GM18499 (cell line): Measurements from ENCODE around the gene APC.
A peak's percentile ranks its signal among the peaks of the same experiment; 100 is the strongest.
"Not testable (repeated sequence)": the region's sequence is repeated elsewhere in the genome, so short reads cannot be mapped to it uniquely, and the experiment has no call there.

Source experiments
- ATAC-seq: cut with Tn5 transposase; IDR thresholded peaks from one replicate; pipeline ENCODE4 v1.9.1; 2021; ENCODE audit warnings: moderate number of reproducible peaks; ENCODE audit not compliant: insufficient read depth, unreplicated experiment

APC gene

GRCh38 chr5:112713206-112713605 lies 24.5 kb upstream of the APC start:
- no peak for ATAC-seq

- ATAC-seq = not testable (repeated sequence)
These were observed 20.8 kb upstream of the APC start for GRCh38 chr5:112716895-112717294.

- ATAC-seq = no peak
These were observed 20.1 kb upstream of the APC start for GRCh38 chr5:112717506-112718082.

- ATAC-seq = no peak
These were observed 19.3 kb upstream of the APC start for GRCh38 chr5:112718344-112718743.

DNA sequence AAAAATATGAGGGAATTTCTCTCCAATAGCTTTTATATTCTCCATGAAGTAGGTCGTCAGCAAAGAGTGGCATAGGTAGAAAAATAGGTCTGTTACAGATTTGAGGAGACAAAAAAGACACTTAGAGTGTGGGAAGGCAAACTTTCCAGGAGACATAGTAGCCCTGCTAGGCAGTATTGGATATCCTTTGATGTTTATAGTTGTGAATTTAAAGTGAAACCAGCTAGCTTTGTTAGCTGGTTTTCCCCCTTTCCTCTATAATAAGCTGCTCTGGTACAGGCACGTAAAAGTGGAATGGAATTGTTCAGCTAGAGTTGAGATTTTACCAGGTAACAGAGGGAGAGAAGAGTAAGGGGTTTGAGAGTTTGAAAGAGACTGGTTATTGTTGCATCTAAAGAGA lies 17.1 kb upstream of the APC start:
- no peak for ATAC-seq

- ATAC-seq = no peak
These were observed 12.8 kb upstream of the APC start for GRCh38 chr5:112724901-112725300.

- no peak for ATAC-seq
These were observed 8.1 kb upstream of the APC start for GRCh38 chr5:112729630-112730029.

DNA sequence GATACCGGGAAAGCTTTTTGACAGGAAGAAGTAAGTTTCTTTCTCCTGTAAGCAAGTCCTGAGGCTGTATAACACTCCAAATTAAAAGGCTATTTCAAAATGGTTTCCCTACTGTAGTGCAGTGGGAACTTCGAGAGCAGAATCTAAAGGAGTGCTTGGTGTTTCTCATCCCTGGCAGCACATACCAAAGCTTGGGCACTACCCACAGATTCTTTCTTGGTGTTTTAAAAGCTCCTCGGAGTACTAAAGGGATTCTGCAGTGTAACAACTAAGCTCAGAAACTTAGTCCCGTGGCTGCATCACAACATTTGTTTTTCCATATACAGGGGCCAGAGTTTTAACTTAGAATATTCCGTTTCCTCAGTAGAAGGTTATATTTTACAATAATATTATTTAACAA lies 5.6 kb upstream of the APC start:
- ATAC-seq = no peak

DNA sequence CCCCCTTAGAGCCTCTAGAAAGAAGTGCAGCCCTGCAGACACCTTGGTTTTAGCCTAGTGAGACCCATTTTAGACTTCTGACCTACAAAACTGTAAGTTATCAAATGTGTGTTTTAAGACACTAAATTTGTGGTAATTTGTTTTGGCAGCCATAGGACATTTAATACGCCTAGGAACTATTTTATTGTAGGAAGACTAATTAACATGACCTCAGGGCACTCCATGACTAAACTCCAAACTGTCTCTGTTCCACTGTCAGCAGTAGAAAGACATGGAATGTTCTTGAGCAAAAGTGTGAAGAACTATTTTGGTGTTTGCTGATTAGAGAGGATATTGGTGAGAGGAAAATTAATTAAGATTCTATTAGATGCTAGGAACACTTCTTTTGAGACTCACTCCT lies 4.1 kb upstream of the APC start:
- no peak for ATAC-seq

- ATAC-seq = no peak
These were observed 3.1 kb upstream of the APC start for GRCh38 chr5:112734597-112734996.

GRCh38 chr5:112735702-112736101 lies 2.0 kb upstream of the APC start:
- ATAC-seq = no peak

- peak; percentile 2 for ATAC-seq
These were observed 619 bp upstream of the APC start for GRCh38 chr5:112737070-112737462.

DNA sequence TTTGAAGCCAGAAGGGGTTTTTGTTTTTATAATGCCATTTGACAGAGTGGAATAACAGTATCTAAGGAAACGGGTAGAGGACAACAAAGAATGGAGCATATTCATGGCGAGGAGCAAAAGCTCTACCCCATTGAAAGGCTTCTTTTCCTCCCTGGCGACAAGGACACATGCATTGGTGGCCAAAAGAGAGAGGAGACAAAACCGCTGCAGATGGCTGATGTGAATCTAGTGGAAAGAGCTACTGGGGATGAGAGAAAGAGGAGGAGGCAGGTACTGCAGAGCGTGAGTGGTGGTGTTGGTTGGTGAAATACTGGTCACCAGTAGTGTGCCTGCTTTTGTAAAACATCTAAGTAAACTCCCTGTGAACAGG lies 491 bp downstream of the APC start:
- no peak for ATAC-seq

GRCh38 chr5:112742424-112742823 lies 4.7 kb downstream of the APC start:
- no peak for ATAC-seq

GRCh38 chr5:112743631-112744030 lies 5.9 kb downstream of the APC start:
- no peak for ATAC-seq

DNA sequence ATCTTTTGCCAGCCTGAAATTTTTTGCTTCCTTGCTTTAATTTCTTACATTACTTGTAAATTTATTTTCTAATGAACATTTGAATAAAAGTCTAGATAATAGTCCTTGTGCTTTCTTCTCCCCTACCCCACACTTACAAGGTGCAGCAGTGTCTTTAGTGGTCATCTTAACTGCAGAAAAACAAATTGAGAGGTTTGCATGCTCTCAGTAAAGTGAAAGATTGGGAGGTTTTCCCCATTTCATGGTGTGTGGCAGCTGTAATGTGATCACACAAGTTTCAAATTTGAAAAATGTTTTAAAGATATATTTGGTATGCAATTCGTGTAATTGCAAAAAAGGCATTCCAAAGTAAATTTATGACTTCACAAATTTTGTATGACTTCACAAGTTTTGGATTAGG lies 14.7 kb downstream of the APC start:
- no peak for ATAC-seq

DNA sequence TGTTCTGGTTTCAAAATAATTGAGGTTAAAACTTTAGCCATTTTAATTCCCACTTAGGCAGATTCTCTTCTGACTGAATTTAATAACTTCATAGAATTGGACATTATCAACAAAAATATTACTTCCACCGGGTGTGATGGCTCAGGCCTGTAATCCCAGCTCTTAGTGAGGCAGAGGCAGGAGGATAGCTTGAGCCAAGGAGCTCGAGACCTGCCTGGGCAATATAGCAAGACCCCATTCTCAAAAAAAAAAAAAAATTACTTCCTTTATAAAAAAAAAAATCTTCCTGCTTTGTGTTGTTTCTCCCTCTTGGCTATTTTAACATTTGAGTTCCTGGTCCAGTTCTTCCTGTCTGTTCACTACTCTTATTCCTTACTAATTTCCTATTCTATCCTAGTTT lies 18.0 kb downstream of the APC start:
- ATAC-seq = no peak

GRCh38 chr5:112757468-112758208 lies 20.0 kb downstream of the APC start:
- peak; percentile 71 for ATAC-seq

- ATAC-seq = no peak
These were observed 21.0 kb downstream of the APC start for GRCh38 chr5:112758676-112759075.

DNA sequence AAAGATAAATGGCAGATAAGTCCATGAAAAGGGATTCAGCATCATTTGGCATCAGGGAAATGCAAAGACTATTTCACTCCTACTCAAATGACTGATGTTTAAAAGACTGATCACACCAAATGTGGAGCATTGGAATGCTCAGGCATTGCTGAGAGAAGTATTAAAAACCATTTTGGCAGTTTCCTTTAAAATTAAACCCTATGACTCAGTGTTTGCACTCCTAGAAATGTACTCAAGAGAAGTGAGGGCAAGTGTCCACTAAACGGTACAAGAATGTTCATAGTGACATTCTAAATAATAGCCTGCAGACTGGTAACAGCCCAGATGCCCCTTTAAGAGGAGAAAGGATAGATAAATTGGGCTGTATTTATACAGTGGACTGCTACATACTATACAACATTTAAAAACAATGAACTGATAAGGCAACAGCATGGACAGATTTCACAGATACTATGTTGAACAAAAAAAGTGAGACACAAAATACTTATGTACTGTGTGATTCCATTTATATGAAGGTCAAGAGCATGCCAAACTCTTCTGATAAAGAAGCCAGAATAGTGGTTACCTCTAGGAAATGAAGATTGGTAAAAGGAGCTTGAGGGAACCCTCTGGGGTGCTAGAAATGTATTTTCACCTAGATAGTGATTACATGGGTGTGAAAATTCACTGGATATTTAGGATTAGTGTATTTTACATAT lies 24.6 kb downstream of the APC start:
- no peak for ATAC-seq

GRCh38 chr5:112763165-112763564 lies 25.5 kb downstream of the APC start:
- no peak for ATAC-seq

DNA sequence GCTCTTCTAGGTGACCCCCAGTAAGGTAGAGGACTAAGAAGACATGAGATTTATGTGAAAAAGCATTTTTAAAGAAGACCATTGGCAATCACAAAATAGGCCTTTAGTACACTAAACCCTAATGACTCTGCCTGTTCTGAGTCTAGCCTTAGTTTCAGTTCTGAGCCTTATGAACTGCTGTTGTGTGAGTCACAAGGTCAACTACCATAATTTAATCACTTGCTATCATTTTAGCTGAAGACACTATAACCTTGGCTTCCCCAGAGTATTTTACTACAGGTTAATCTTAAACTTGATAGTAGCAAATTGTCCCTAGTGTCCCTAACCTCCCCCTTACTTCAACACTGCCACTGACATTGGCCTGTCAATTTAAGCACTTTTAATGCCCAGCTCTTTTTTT lies 34.4 kb downstream of the APC start:
- ATAC-seq = no peak
